Right renal cortex interstitium (tissue), 3 donors: ENCODE results near the gene FIGNL2. TPM values are rescaled to one million over a fixed set of nuclear protein-coding genes. Genes with fewer than 3 reads are reported as not detected.
"Not testable (repeated sequence)": the region's sequence is repeated elsewhere in the genome, so short reads cannot be mapped to it uniquely, and the experiment has no call there.

Experiments used
- DNase-seq, 3 donors: peaks; one replicate each; pipeline ENCODE4 v3.0.0-alpha.2; 2013; ENCODE audit warnings: low read depth in 3 of 3, low spot score in 2 of 3
- polyA plus RNA-seq, 3 donors: library from polyadenylated mRNA; unstranded; fragments of 120-200 nt; gene quantifications; one replicate each; pipeline ENCODE4 v1.2.1, GENCODE V29; 2013; ENCODE audit not compliant: insufficient read length in 3 of 3

Gene FIGNL2
- 1 to 10 TPM; 3.2 to 3.3 (median 3.3) TPM for polyA plus RNA-seq

GRCh38 chr12:51848326-51848727 lies at the start of gene FIGNL2:
FIGNL2 (minus strand) TSS chr12:51848718; CDS start chr12:51822413, 26,305 bp downstream.
- DNase-seq = no peak

GRCh38 chr12:51897181-51897580 lies 48.7 kb upstream of the FIGNL2 start:
- no peak for DNase-seq

GRCh38 chr12:51896236-51896635 lies 47.7 kb upstream of the FIGNL2 start:
- DNase-seq = no peak

GRCh38 chr12:51895378-51896135 lies 47.0 kb upstream of the FIGNL2 start:
- DNase-seq = no peak

GRCh38 chr12:51893786-51894185 lies 45.3 kb upstream of the FIGNL2 start:
- DNase-seq = no peak

- no peak for DNase-seq
Measured at GRCh38 chr12:51891843-51892242, 43.3 kb upstream of the FIGNL2 start.

- no peak for DNase-seq
Measured at GRCh38 chr12:51890511-51891171, 42.1 kb upstream of the FIGNL2 start.

GRCh38 chr12:51890133-51890464 lies 41.6 kb upstream of the FIGNL2 start:
- no peak for DNase-seq

GRCh38 chr12:51889216-51890132 lies 41.0 kb upstream of the FIGNL2 start:
- no peak for DNase-seq

- DNase-seq = no peak
Measured at GRCh38 chr12:51888316-51889215, 40.0 kb upstream of the FIGNL2 start.

- no peak for DNase-seq
Measured at GRCh38 chr12:51887476-51888315, 39.2 kb upstream of the FIGNL2 start, which contains the start of gene ANKRD33. ANKRD33 (plus strand) TSS chr12:51888103; CDS start chr12:51888187, 84 bp downstream.

GRCh38 chr12:51886021-51886710 lies 37.6 kb upstream of the FIGNL2 start:
- DNase-seq = no peak

GRCh38 chr12:51885294-51886020 lies 36.9 kb upstream of the FIGNL2 start:
- DNase-seq = not testable (repeated sequence)

- no peak for DNase-seq
Measured at GRCh38 chr12:51884676-51885229, 36.2 kb upstream of the FIGNL2 start.

GRCh38 chr12:51883998-51884675 lies 35.6 kb upstream of the FIGNL2 start:
- DNase-seq = no peak

- DNase-seq = no peak
Measured at GRCh38 chr12:51883295-51883694, 34.8 kb upstream of the FIGNL2 start.

- DNase-seq = no peak
Measured at GRCh38 chr12:51879102-51879501, 30.6 kb upstream of the FIGNL2 start.
